ENCODE results near the gene CSTF2T.

DNA sequence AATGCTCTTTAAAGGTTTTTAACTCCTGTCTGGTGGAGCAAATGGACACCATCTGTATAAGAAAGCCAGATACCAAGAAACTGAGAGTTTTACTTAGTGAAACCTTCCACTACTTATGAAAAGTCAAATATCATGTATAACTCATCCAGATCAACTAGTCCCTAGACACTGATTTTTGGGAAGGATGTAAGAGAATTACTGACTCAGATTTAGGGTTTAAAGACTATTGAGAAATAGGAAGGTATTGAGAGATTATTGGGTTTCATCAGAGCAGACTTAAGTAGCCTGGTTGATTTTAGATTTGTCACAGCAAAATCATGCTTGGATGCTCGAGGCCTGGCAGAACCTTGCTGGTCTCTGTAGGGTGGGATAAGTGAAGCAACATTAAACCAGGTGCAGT is 3.1 kb downstream of the CSTF2T start:
- TF ChIP-seq, protein P1, sequence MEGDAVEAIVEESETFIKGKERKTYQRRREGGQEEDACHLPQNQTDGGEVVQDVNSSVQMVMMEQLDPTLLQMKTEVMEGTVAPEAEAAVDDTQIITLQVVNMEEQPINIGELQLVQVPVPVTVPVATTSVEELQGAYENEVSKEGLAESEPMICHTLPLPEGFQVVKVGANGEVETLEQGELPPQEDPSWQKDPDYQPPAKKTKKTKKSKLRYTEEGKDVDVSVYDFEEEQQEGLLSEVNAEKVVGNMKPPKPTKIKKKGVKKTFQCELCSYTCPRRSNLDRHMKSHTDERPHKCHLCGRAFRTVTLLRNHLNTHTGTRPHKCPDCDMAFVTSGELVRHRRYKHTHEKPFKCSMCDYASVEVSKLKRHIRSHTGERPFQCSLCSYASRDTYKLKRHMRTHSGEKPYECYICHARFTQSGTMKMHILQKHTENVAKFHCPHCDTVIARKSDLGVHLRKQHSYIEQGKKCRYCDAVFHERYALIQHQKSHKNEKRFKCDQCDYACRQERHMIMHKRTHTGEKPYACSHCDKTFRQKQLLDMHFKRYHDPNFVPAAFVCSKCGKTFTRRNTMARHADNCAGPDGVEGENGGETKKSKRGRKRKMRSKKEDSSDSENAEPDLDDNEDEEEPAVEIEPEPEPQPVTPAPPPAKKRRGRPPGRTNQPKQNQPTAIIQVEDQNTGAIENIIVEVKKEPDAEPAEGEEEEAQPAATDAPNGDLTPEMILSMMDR (IDR thresholded peaks at IDR 0.05): no peak
- no peak for TF ChIP-seq POLR2A (IDR thresholded peaks at IDR 0.05)
